Testis (tissue), 3 donors: ENCODE data around the gene CD300H. TPM values are rescaled to one million over a fixed set of nuclear protein-coding genes. Genes with fewer than 3 reads are reported as not detected.

Source experiments
- DNase-seq: peaks from one replicate; pipeline ENCODE4 v3.0.0-alpha.2; 2019
- H3K27ac ChIP-seq, 2 donors: fragments of 200-600 bp; sonication (generic); one replicate each; pipeline ENCODE4 v1.5.1; 2019
- H3K27me3 ChIP-seq: fragments of 200-600 bp; sonication (generic); one replicate; pipeline ENCODE4 v1.5.1; 2019
- H3K36me3 ChIP-seq: fragments of 200-600 bp; sonication (generic); one replicate; pipeline ENCODE4 v1.5.1; 2017; ENCODE audit warnings: low read depth; ENCODE audit errors: missing control alignments
- H3K4me1 ChIP-seq: fragments of 200-600 bp; sonication (generic); one replicate; pipeline ENCODE4 v1.5.1; 2019
- H3K4me3 ChIP-seq, 2 donors: fragments of 200-600 bp; sonication (generic); one replicate each; pipeline ENCODE4 v1.5.1; 2017 to 2019
- H3K9me3 ChIP-seq: fragments of 200-600 bp; sonication (generic); one replicate; pipeline ENCODE4 v1.5.1; 2017
- CTCF ChIP-seq, 3 experiments: fragments of 450-650 bp in 2 of 3; fragments of 200-600 bp in 1 of 3; sonication (generic) in 1 of 3; IDR thresholded peaks; one replicate each; pipeline ENCODE4 v1.5.1; 2016 to 2019; ENCODE audit warnings: antibody characterized with exemption in 3 of 3, mild to moderate bottlenecking in 2 of 3, moderate library complexity in 1 of 3
- POLR2A ChIP-seq: fragments of 450-650 bp; IDR thresholded peaks from one replicate; pipeline ENCODE4 v1.6.1; 2017; ENCODE audit warnings: antibody characterized with exemption, mild to moderate bottlenecking, moderate library complexity
- WGBS, 2 donors: methylation state at CpG; one replicate each; pipeline ENCODE4 v1.1.5; 2018; 5-methylcytosine and 5-hydroxymethylcytosine counted together
- intact Hi-C: fragments of 100-400 bp; cut with DNase I; formaldehyde crosslinking; loops from one replicate; pipeline ENCODE4 v1.15.1; 2023; ENCODE audit warnings: low total_unique reads
- polyA plus RNA-seq: library from polyadenylated mRNA; stranded (reverse); fragments of 350-450 nt; fragmentation: Illumina TruSeq; extraction: RNeasy Lipid Tissue Mini Kit (QIAGEN cat#74804); gene quantifications from one replicate; pipeline ENCODE4 v1.2.3, GENCODE V29; 2014; ENCODE audit warnings: low read depth, low replicate concordance; ENCODE audit not compliant: insufficient read depth
- total RNA-seq, 2 donors: library from RNA; depleted of rRNA; stranded (reverse); fragments of >200 nt; gene quantifications; one replicate each; pipeline ENCODE4 v1.2.3, GENCODE V29; 2016

Gene CD300H
- total and polyA plus RNA-seq, 3 donors from 2014 or later = not detected

- DNase-seq = no peak
- Histone ChIP-seq H3K27ac (no peak overlapping the region), H3K4me1 (no peaks in the 10 kb centered on the region), H3K27me3 (no peaks in the 10 kb centered on the region), H3K36me3 (no peaks in the 10 kb centered on the region), H3K9me3 (no peaks in the 10 kb centered on the region), H3K4me3 (no peak overlapping the region)
- no peak for TF ChIP-seq CTCF (IDR thresholded peaks at IDR 0.05)
- TF ChIP-seq POLR2A = no peak
- intact Hi-C loops = no loop called here
- 88 to 91% methylated on average over 9 to 18 of the region's 18 CpGs for WGBS, 2 donors
These were observed 23.2 kb downstream of the CD300H start for GRCh38 chr17:74543891-74544760.

GRCh38 chr17:74543406-74543805 is 23.9 kb downstream of the CD300H start:
- TF ChIP-seq CTCF (IDR thresholded peaks at IDR 0.05) (no peak), POLR2A (no peak)
- WGBS, 2 donors = 69 to 74% methylated on average over 9 to 14 of the region's 14 CpGs
- Histone ChIP-seq H3K9me3 (no peaks in the 10 kb centered on the region), H3K4me3 (no peak overlapping the region), H3K36me3 (no peaks in the 10 kb centered on the region), H3K27me3 (no peaks in the 10 kb centered on the region), H3K27ac (no peak overlapping the region), H3K4me1 (no peaks in the 10 kb centered on the region)
- no peak for DNase-seq
- intact Hi-C loops = no loop called here

- no peaks in the 10 kb centered on the region for H3K9me3 ChIP-seq
- H3K36me3 ChIP-seq = no peaks in the 10 kb centered on the region
- no peak for TF ChIP-seq POLR2A
- no peak for TF ChIP-seq CTCF (IDR thresholded peaks at IDR 0.05)
- WGBS, 2 donors = 86 to 91% methylated on average over 11 to 17 of the region's 17 CpGs
- no peak overlapping the region for H3K4me3 ChIP-seq
- intact Hi-C loops = no loop called here
- H3K27me3 ChIP-seq = no peaks in the 10 kb centered on the region
- H3K27ac ChIP-seq = no peak overlapping the region
- no peaks in the 10 kb centered on the region for H3K4me1 ChIP-seq
- no peak for DNase-seq
These were observed 24.5 kb downstream of the CD300H start for GRCh38 chr17:74542727-74543383.

GRCh38 chr17:74542166-74542565 is 25.1 kb downstream of the CD300H start:
- H3K36me3 ChIP-seq = no peaks in the 10 kb centered on the region
- H3K9me3 ChIP-seq = no peaks in the 10 kb centered on the region
- TF ChIP-seq POLR2A (no peak), CTCF (IDR thresholded peaks at IDR 0.05) (no peak)
- H3K4me1 ChIP-seq = no peaks in the 10 kb centered on the region
- intact Hi-C loops = no loop called here
- 80 to 85% methylated on average over 5 of the region's 5 CpGs for WGBS, 2 donors
- DNase-seq = no peak
- no peak overlapping the region for H3K27ac ChIP-seq
- H3K27me3 ChIP-seq = no peaks in the 10 kb centered on the region
- no peak overlapping the region for H3K4me3 ChIP-seq
